ENCODE results near the gene CCDC134.

- TF ChIP-seq EP300 (IDR thresholded peaks at IDR 0.05) (no peak), CTCF (IDR thresholded peaks at IDR 0.05) (no peak), POLR2AphosphoS5 (IDR thresholded peaks at IDR 0.05) (no peak)
Observed at GRCh38 chr22:41810022-41810421, 9.5 kb downstream of the CCDC134 start.
